Glomerular visceral epithelial cell (primary cell): ENCODE measurements around the gene C7.
"Not testable (repeated sequence)": the region's sequence is repeated elsewhere in the genome, so short reads cannot be mapped to it uniquely, and the experiment has no call there.

Experiments
- DNase-seq: peaks from one replicate; pipeline ENCODE4 v3.0.0-alpha.2; 2016; ENCODE audit errors: extremely low spot score

C7 gene

GRCh38 chr5:40991168-40991980, 82.1 kb downstream of the C7 start:
- DNase-seq = no peak

GRCh38 chr5:40991981-40992559, 82.8 kb downstream of the C7 start:
- no peak for DNase-seq

GRCh38 chr5:40995801-40996586, 86.7 kb downstream of the C7 start:
- peak; percentile 17 for DNase-seq

GRCh38 chr5:40999142-40999541, 89.8 kb downstream of the C7 start:
- DNase-seq = no peak

GRCh38 chr5:40999966-41000365, 90.7 kb downstream of the C7 start:
- DNase-seq = no peak

- DNase-seq = no peak
These were observed 94.5 kb downstream of the C7 start for GRCh38 chr5:41003670-41004376.

- no peak for DNase-seq
These were observed 95.6 kb downstream of the C7 start for GRCh38 chr5:41004931-41005330.

- DNase-seq = peak; percentile 23
These were observed 99.9 kb downstream of the C7 start for GRCh38 chr5:41009232-41009631.

- DNase-seq = no peak
These were observed 101.3 kb downstream of the C7 start for GRCh38 chr5:41010572-41010971.

- no peak for DNase-seq
These were observed 103.0 kb downstream of the C7 start for GRCh38 chr5:41012318-41012717.

- DNase-seq = not testable (repeated sequence)
These were observed 113.3 kb downstream of the C7 start for GRCh38 chr5:41022600-41022999.
